GM18858 (cell line): ENCODE data around the gene DLEC1.
"Not testable (repeated sequence)": the region's sequence is repeated elsewhere in the genome, so short reads cannot be mapped to it uniquely, and the experiment has no call there.

Experiments used
- ATAC-seq: cut with Tn5 transposase; IDR thresholded peaks from one replicate; pipeline ENCODE4 v1.9.1; 2021; ENCODE audit not compliant: unreplicated experiment

Gene DLEC1

GRCh38 chr3:38119821-38120692 is 81.0 kb downstream of the DLEC1 start:
- ATAC-seq, result no peak

- no peak for ATAC-seq
Observed at GRCh38 chr3:38120693-38121450, 81.9 kb downstream of the DLEC1 start.

- ATAC-seq, result no peak
Observed at GRCh38 chr3:38121451-38121831, 82.4 kb downstream of the DLEC1 start.

- no peak for ATAC-seq
Observed at GRCh38 chr3:38121832-38122461, 82.9 kb downstream of the DLEC1 start.

- no peak for ATAC-seq
Observed at GRCh38 chr3:38122712-38123290, 83.8 kb downstream of the DLEC1 start.

GRCh38 chr3:38124324-38125122 is 85.5 kb downstream of the DLEC1 start:
- ATAC-seq, result no peak

- ATAC-seq, result no peak
Observed at GRCh38 chr3:38125305-38126120, 86.5 kb downstream of the DLEC1 start.

- ATAC-seq, result no peak
Observed at GRCh38 chr3:38126121-38126892, 87.3 kb downstream of the DLEC1 start.

- ATAC-seq, result no peak
Observed at GRCh38 chr3:38127611-38128302, 88.7 kb downstream of the DLEC1 start.

- no peak for ATAC-seq
Observed at GRCh38 chr3:38128303-38128655, 89.3 kb downstream of the DLEC1 start.

GRCh38 chr3:38129058-38129457 is 90.0 kb downstream of the DLEC1 start:
- ATAC-seq, result no peak

- no peak for ATAC-seq
Observed at GRCh38 chr3:38130631-38131065, 91.6 kb downstream of the DLEC1 start.

- ATAC-seq, result no peak
Observed at GRCh38 chr3:38131621-38132369, 92.8 kb downstream of the DLEC1 start.

- ATAC-seq, result no peak
Observed at GRCh38 chr3:38133209-38133556, 94.2 kb downstream of the DLEC1 start.

GRCh38 chr3:38133557-38134405 is 94.8 kb downstream of the DLEC1 start:
- no peak for ATAC-seq

- ATAC-seq, result not testable (repeated sequence)
Observed at GRCh38 chr3:38134517-38135143, 95.6 kb downstream of the DLEC1 start.
